Measurements from ENCODE around the gene PRUNE1.

Gene PRUNE1

GRCh38 chr1:151060007-151060656 is 51.9 kb downstream of the PRUNE1 start, which contains the start of gene MLLT11:
TSS of gene MLLT11 (plus strand) at chr1:151060397. CDS start at chr1:151067225, 6,828 bp downstream.
- peak within 1 kb of the TSS; percentile 94 for H3K4me3 ChIP-seq (ENCODE audit: low read length)
- no peak for DNase-seq (ENCODE audit: low read depth)
- no peak for TF ChIP-seq CTCF (conservative IDR thresholded peaks at IDR 0.05; ENCODE audit: low read depth, low read length)

GRCh38 chr1:151060657-151061421 is 52.6 kb downstream of the PRUNE1 start:
- H3K4me3 ChIP-seq (ENCODE audit: low read length) = peak overlapping the region; percentile 94
- no peak for DNase-seq (ENCODE audit: low read depth)
- no peak for TF ChIP-seq CTCF (conservative IDR thresholded peaks at IDR 0.05; ENCODE audit: low read depth, low read length)

- TF ChIP-seq CTCF (conservative IDR thresholded peaks at IDR 0.05; ENCODE audit: low read depth, low read length) = no peak
- peak overlapping the region; percentile 94 for H3K4me3 ChIP-seq (ENCODE audit: low read length)
- no peak for DNase-seq (ENCODE audit: low read depth)
Measured at GRCh38 chr1:151061704-151062103, 53.5 kb downstream of the PRUNE1 start.

GRCh38 chr1:151062741-151063371 is 54.6 kb downstream of the PRUNE1 start:
- TF ChIP-seq CTCF (conservative IDR thresholded peaks at IDR 0.05; ENCODE audit: low read depth, low read length) = no peak
- no peak overlapping the region for H3K4me3 ChIP-seq (ENCODE audit: low read length)
- DNase-seq (ENCODE audit: low read depth) = peak; percentile 70

GRCh38 chr1:151065089-151065645 is 56.9 kb downstream of the PRUNE1 start:
- no peak overlapping the region for H3K4me3 ChIP-seq (ENCODE audit: low read length)
- no peak for TF ChIP-seq CTCF (conservative IDR thresholded peaks at IDR 0.05; ENCODE audit: low read depth, low read length)
- no peak for DNase-seq (ENCODE audit: low read depth)

GRCh38 chr1:151067185-151067584 is 58.9 kb downstream of the PRUNE1 start:
- H3K4me3 ChIP-seq (ENCODE audit: low read length) = no peak overlapping the region
- TF ChIP-seq CTCF (conservative IDR thresholded peaks at IDR 0.05; ENCODE audit: low read depth, low read length) = no peak
- DNase-seq (ENCODE audit: low read depth) = no peak

Measured in retinal pigment epithelial cell (primary cell).